Right hindlimb (tissue), 1 donor: ENCODE data around the gene DGCR8.
"Not testable (repeated sequence)": the region's sequence is repeated elsewhere in the genome, so short reads cannot be mapped to it uniquely, and the experiment has no call there.

Source experiments
- DNase-seq: peaks from one replicate; pipeline ENCODE4 v3.0.0-alpha.2; 2018

DGCR8 gene

DNA sequence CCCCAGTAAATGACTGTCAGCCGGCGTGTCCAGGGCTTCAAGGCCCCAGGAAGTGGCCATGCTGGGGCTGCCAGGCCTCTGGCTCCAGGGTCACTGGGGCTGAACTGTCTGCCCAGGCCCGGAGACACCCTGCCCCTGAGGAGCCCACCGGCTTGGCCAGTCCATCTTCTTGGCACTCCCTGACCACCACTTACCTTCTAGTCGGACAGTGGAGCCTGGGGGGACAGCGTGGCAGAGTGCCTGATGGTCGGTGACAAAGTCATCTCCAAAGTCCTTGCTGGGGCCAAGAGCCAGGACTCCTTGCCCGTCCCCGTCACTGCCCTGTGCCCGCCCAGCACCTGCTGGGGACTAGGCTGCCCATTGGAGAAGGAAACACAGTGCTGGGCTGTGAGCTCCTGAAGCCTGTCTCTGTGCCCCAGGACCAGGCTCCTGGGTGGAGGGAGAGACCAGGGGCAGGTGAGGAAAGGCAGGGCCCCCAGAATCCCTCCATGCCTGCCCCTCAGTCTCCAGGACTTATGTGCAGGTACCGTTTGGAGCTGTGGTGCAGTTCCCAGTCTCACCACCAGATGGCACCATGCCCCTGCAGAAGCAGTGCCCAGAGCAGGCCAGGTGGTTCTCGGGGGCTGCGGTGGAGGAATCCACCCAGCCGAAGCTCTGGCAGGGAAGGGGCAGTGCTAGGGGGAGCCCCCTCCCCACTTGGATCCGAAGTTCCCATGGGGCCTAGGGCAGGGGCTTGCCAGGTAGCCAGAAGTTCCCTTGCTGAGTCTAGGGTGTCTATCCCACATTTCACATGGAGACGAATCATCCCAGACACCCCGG is 76.8 kb downstream of the DGCR8 start:
- DNase-seq = peak; percentile 89

GRCh38 chr22:20157430-20158183 is 77.6 kb downstream of the DGCR8 start:
- no peak for DNase-seq

GRCh38 chr22:20158391-20159036 is 78.5 kb downstream of the DGCR8 start:
- no peak for DNase-seq

DNA sequence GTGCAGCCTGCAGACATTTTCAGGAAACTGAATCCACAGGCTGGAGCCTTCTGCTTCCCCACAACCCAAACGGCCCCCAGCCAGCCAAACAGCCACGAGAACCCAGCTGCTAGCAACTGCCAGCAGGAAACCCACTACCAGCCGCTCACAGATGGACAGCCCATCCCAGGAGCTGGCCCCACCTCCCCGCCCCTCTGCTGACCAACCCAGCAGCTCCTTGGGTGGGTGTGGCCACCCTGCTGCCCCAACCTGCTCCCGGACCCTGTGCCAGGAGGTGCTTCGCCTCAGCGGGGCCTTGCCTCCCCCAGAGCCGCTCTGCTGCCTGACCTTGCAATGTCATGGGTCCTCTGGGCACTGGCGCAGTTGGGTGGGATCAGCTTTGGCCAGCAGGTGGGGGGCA is 79.0 kb downstream of the DGCR8 start:
- DNase-seq = peak; percentile 59

- not testable (repeated sequence) for DNase-seq
Observed at GRCh38 chr22:20159531-20159930, 79.5 kb downstream of the DGCR8 start.

DNA sequence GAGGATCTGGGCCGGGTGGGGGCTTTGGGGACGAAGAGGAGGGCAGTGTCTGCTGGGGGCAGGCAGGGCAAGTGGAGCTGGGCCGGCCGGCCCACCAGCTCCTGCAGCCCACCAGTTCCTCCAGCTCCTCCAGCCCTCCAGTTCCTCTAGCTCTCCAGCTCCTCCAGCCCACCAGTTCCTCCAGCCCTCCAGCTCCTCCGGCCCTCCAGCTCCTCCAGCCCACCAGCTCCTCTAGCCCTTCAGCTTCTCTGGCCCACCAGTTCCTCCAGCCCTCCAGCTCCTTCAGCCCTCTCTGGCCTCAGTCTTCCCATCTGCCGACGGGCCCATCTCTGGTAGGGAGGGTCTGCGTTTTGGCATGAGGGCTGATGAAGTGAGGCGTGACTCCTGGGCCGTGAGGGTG is 80.0 kb downstream of the DGCR8 start:
- no peak for DNase-seq
